Astrocyte (in vitro differentiated cells and primary cell): ENCODE results near the gene PRKG1.

ENCODE experiments used
- CTCF ChIP-seq: IDR thresholded peaks from 2 replicates; pipeline ENCODE4 v1.5.1; 2011; ENCODE audit warnings: low read depth, mild to moderate bottlenecking, inconsistent platforms, low read length, moderate library complexity; ENCODE audit not compliant: insufficient read depth
- EZH2 ChIP-seq: IDR thresholded peaks from 2 replicates; pipeline ENCODE4 v1.6.1; 2012; ENCODE audit warnings: mild to moderate bottlenecking, low read length, inconsistent platforms; ENCODE audit not compliant: insufficient read depth

GRCh38 chr10:51932530-51932929 lies 858.2 kb downstream of the PRKG1 start:
- TF ChIP-seq CTCF: no peak
- TF ChIP-seq EZH2: no peak
